ENCODE results near the gene SDHB. TPM values are rescaled to one million over a fixed set of nuclear protein-coding genes. Genes with fewer than 3 reads are reported as not detected.

The SDHB gene
- total and polyA plus RNA-seq, 12 donors: 102 to 486 (median 377) TPM

GRCh38 chr1:17023102-17023501 is 30.7 kb downstream of the SDHB start:
- intact Hi-C loops (cut with DNase I): no loop called here
- no peak for ATAC-seq
- Histone ChIP-seq H3K4me3 (no peak overlapping the region), H3K27me3 (no peaks in the 10 kb centered on the region), H3K9me3 (no peaks in the 10 kb centered on the region), H3K36me3 (peaks cover 7 to 100% (median 97%) of the 10 kb centered on the region in 9 donors), H3K27ac (no peak overlapping the region), H3K4me1 (peaks cover 0 to 21% (median 0%) of the 10 kb centered on the region in 9 donors)
- no peak for DNase-seq
- WGBS, 2 donors: 57 to 65% methylated on average over 4 of the region's 4 CpGs
- no peak for TF ChIP-seq CTCF (IDR thresholded peaks at IDR 0.05)

- no peak for DNase-seq
- Histone ChIP-seq H3K9me3 (no peaks in the 10 kb centered on the region), H3K36me3 (peaks cover 7 to 98% (median 91%) of the 10 kb centered on the region in 9 donors), H3K27ac (no peak overlapping the region), H3K27me3 (no peaks in the 10 kb centered on the region), H3K4me3 (no peak overlapping the region), H3K4me1 (peaks cover 0 to 11% (median 0%) of the 10 kb centered on the region in 9 donors)
- no peak for TF ChIP-seq CTCF (IDR thresholded peaks at IDR 0.05)
- ATAC-seq: no peak
- WGBS, 2 donors: 89 to 92% methylated on average over 10 of the region's 10 CpGs
- intact Hi-C loops (cut with DNase I): no loop called here
Observed at GRCh38 chr1:17021896-17022295, 31.9 kb downstream of the SDHB start.

- H3K27ac ChIP-seq: no peak overlapping the region
- TF ChIP-seq CTCF (IDR thresholded peaks at IDR 0.05): no peak
- H3K36me3 ChIP-seq: peaks cover 7 to 84% (median 77%) of the 10 kb centered on the region in 9 donors
- WGBS, 2 donors: 96 to 98% methylated on average over 2 of the region's 2 CpGs
- no peak for ATAC-seq
- DNase-seq: no peak
- peaks cover 0 to 11% (median 0%) of the 10 kb centered on the region in 9 donors for H3K4me1 ChIP-seq
- H3K27me3 ChIP-seq: no peaks in the 10 kb centered on the region
- intact Hi-C loops (cut with DNase I): no loop called here
- H3K9me3 ChIP-seq: no peaks in the 10 kb centered on the region
- no peak overlapping the region for H3K4me3 ChIP-seq
Observed at GRCh38 chr1:17020502-17020901, 33.3 kb downstream of the SDHB start.

- Histone ChIP-seq H3K27ac (no peak overlapping the region), H3K36me3 (peaks cover 7 to 68% (median 63%) of the 10 kb centered on the region in 9 donors)
- WGBS, 2 donors: 30 to 35% methylated on average over 1 of the region's 1 CpG
Observed at GRCh38 chr1:17018849-17019248, 35.0 kb downstream of the SDHB start.

More at GRCh38 chr1:17018849-17019248, 35.0 kb downstream of the SDHB start:
- intact Hi-C loops (cut with DNase I): no loop called here
- Histone ChIP-seq H3K9me3 (no peaks in the 10 kb centered on the region), H3K4me3 (no peak overlapping the region), H3K27me3 (no peaks in the 10 kb centered on the region), H3K4me1 (peaks cover 0 to 18% (median 0%) of the 10 kb centered on the region in 9 donors)
- TF ChIP-seq CTCF (IDR thresholded peaks at IDR 0.05): no peak
- no peak for ATAC-seq
- no peak for DNase-seq
